Measurements from ENCODE around the gene HOMER3. TPM values are rescaled to one million over a fixed set of nuclear protein-coding genes. Genes with fewer than 3 reads are reported as not detected.

Gene HOMER3
- polyA plus RNA-seq, 1 donor from 2014 or later, result 83.6 TPM

DNA sequence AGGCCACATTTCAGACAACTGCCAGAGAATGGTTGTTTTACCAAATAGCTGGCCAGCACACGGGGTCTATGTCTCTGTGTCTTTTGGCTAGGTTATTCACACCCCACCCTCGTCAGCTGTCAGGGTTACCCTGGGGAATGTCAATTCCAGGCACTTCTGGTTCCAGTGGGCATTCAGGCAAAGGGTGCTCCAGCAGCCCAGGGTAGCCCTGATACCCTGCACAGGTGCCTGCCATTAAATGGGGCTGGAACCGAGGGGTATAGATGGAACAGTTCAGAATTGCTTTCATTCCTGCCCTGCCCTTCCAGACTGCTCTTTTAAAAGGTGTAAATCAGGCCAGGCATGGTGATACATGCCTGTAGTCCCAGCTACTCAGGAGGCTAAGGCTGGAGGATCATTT is 43.2 kb upstream of the HOMER3 start:
- H3K27me3 ChIP-seq (ENCODE audit: insufficient read depth, low read depth, low read length), result no peaks in the 10 kb centered on the region
- H3K9me3 ChIP-seq (ENCODE audit: low read length), result no peaks in the 10 kb centered on the region
- H3K27ac ChIP-seq (ENCODE audit: low read length), result no peak overlapping the region
- H3F3A ChIP-seq (ENCODE audit: insufficient read depth, low read length, poor library complexity, severe bottlenecking), result no peaks in the 10 kb centered on the region
- TF ChIP-seq POLR2AphosphoS5 (IDR thresholded peaks at IDR 0.05) (no peak), EZH2 (IDR thresholded peaks at IDR 0.05; ENCODE audit: borderline replicate concordance, insufficient read depth, low read length, poor library complexity, severe bottlenecking) (no peak), REST (IDR thresholded peaks at IDR 0.05; ENCODE audit: borderline replicate concordance) (no peak), SMC3 (conservative IDR thresholded peaks at IDR 0.05; ENCODE audit: poor library complexity) (no peak), EP300 (conservative IDR thresholded peaks at IDR 0.05; ENCODE audit: poor library complexity, severe bottlenecking) (no peak), RAD21 (conservative IDR thresholded peaks at IDR 0.05) (no peak), TAF1 (IDR thresholded peaks at IDR 0.05; ENCODE audit: low read depth) (no peak), MXI1 (conservative IDR thresholded peaks at IDR 0.05; ENCODE audit: poor library complexity, severe bottlenecking) (no peak)
- TF ChIP-seq, protein P1, sequence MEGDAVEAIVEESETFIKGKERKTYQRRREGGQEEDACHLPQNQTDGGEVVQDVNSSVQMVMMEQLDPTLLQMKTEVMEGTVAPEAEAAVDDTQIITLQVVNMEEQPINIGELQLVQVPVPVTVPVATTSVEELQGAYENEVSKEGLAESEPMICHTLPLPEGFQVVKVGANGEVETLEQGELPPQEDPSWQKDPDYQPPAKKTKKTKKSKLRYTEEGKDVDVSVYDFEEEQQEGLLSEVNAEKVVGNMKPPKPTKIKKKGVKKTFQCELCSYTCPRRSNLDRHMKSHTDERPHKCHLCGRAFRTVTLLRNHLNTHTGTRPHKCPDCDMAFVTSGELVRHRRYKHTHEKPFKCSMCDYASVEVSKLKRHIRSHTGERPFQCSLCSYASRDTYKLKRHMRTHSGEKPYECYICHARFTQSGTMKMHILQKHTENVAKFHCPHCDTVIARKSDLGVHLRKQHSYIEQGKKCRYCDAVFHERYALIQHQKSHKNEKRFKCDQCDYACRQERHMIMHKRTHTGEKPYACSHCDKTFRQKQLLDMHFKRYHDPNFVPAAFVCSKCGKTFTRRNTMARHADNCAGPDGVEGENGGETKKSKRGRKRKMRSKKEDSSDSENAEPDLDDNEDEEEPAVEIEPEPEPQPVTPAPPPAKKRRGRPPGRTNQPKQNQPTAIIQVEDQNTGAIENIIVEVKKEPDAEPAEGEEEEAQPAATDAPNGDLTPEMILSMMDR (IDR thresholded peaks at IDR 0.05; ENCODE audit: poor library complexity, severe bottlenecking), result no peak
- H3K4me3 ChIP-seq (ENCODE audit: low read length), result no peak overlapping the region
- H2AFZ ChIP-seq (ENCODE audit: low read depth, low read length), result no peak overlapping the region
- H3K4me2 ChIP-seq (ENCODE audit: low read length), result no peak overlapping the region
- no peaks in the 10 kb centered on the region for H4K20me1 ChIP-seq (ENCODE audit: insufficient read depth)
- H3K9me2 ChIP-seq (ENCODE audit: insufficient read depth, low read length), result no peaks in the 10 kb centered on the region
- H3K36me3 ChIP-seq (ENCODE audit: insufficient read depth, low read length), result no peaks in the 10 kb centered on the region
- no peaks in the 10 kb centered on the region for H3K79me2 ChIP-seq (replicated peaks; ENCODE audit: insufficient read depth, low read length)
- H3K9ac ChIP-seq (ENCODE audit: low read length), result no peak overlapping the region

DNA sequence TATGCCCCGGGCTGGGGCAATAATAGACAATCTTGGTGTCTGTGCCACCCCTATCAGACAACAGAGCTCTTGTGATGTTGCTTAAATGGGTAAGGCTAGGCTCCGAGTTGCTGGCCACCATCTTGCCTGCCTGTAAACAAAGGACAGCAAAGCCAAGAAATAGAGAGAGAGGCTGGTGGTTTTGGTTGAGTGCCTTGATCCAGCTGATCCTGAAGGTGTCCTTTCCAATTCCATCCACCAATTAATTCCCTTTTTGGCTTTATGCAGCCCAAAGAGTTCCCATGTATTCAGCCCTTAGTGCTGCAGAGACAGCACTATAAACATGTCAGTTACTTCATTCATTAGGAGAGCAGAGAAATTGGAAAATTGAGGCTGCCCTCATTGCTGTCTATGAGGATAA is 41.7 kb upstream of the HOMER3 start:
- no peaks in the 10 kb centered on the region for H3K9me2 ChIP-seq (ENCODE audit: insufficient read depth, low read length)
- no peak overlapping the region for H3K4me2 ChIP-seq (ENCODE audit: low read length)
- H3K4me3 ChIP-seq (ENCODE audit: low read length), result no peak overlapping the region
- H3K79me2 ChIP-seq (replicated peaks; ENCODE audit: insufficient read depth, low read length), result no peaks in the 10 kb centered on the region
- H3K9me3 ChIP-seq (ENCODE audit: low read length), result no peaks in the 10 kb centered on the region
- no peak overlapping the region for H3K9ac ChIP-seq (ENCODE audit: low read length)
- no peaks in the 10 kb centered on the region for H3K36me3 ChIP-seq (ENCODE audit: insufficient read depth, low read length)
- H3K27ac ChIP-seq (ENCODE audit: low read length), result no peak overlapping the region
- TF ChIP-seq, protein P1 (IDR thresholded peaks at IDR 0.05; ENCODE audit: poor library complexity, severe bottlenecking), result no peak
- no peak for TF ChIP-seq REST (IDR thresholded peaks at IDR 0.05; ENCODE audit: borderline replicate concordance)
- no peak for TF ChIP-seq TAF1 (IDR thresholded peaks at IDR 0.05; ENCODE audit: low read depth)
- TF ChIP-seq SMC3 (conservative IDR thresholded peaks at IDR 0.05; ENCODE audit: poor library complexity), result no peak
- TF ChIP-seq MXI1 (conservative IDR thresholded peaks at IDR 0.05; ENCODE audit: poor library complexity, severe bottlenecking), result no peak
- no peak for TF ChIP-seq POLR2AphosphoS5 (IDR thresholded peaks at IDR 0.05)
- TF ChIP-seq EP300 (conservative IDR thresholded peaks at IDR 0.05; ENCODE audit: poor library complexity, severe bottlenecking), result no peak
- TF ChIP-seq RAD21 (conservative IDR thresholded peaks at IDR 0.05), result no peak
- no peak for TF ChIP-seq EZH2 (IDR thresholded peaks at IDR 0.05; ENCODE audit: borderline replicate concordance, insufficient read depth, low read length, poor library complexity, severe bottlenecking)
- H4K20me1 ChIP-seq (ENCODE audit: insufficient read depth), result no peaks in the 10 kb centered on the region
- H3K27me3 ChIP-seq (ENCODE audit: insufficient read depth, low read depth, low read length), result no peaks in the 10 kb centered on the region
- H2AFZ ChIP-seq (ENCODE audit: low read depth, low read length), result no peak overlapping the region
- H3F3A ChIP-seq (ENCODE audit: insufficient read depth, low read length, poor library complexity, severe bottlenecking), result no peaks in the 10 kb centered on the region
